ENCODE data around the gene MAML2.

Gene MAML2

DNA sequence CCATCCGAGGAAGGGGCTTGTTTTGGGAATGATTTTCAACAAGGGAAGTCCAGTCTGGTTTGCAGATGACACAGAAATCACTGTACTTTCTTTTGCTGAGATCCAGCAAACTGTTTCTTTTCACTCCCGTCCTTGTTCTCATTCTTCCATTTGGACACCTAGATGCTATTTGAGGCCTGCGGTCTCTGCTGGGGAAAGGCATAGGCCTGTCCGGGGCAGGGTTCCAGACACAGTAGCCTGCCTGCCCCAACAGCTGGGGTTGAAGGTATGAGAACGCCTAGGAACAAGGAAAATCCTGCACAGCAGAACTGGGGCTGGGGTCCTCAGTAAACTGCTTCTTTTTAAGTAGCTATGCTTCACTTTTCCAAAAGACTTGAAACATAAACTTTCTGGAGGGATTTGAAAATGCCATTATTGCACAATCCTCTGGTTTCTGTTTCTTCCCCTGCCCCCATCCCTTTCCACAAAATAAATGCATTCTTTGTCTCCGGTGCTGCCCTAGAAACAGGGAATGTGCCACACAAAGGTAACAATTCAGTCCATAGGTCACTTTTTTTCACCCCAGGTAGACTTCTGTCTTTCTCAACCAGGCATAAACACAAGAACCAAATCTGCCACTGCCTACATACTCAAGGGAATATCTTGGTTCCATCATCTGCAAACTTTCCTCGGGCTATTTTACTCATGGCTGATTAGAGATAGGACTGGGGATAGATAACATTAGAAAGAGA, 244.3 kb downstream of the MAML2 start:
- DNase-seq (ENCODE audit: low read depth) = no peak

- DNase-seq (ENCODE audit: low read depth) = no peak
These were observed 245.1 kb downstream of the MAML2 start for GRCh38 chr11:96097844-96098421.

DNA sequence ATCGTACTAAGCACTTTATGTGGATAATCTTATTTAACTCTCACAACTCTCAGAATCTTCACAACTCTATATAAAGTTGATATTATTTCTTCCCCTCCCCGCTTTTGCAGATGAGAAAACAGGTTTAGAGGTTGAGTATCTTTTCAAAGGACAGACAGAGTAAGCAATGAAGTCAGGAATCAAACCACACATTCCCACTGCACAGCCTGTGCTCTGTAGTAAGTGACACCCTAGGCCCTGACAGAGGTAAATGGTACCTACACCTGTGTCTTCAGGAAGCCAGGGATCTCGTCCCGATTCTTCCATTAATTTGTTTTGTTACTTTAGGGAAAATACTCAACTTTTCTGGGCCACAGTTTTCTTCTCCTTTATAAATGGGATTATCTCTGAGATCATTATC, 246.6 kb downstream of the MAML2 start:
- DNase-seq (ENCODE audit: low read depth) = no peak

DNA sequence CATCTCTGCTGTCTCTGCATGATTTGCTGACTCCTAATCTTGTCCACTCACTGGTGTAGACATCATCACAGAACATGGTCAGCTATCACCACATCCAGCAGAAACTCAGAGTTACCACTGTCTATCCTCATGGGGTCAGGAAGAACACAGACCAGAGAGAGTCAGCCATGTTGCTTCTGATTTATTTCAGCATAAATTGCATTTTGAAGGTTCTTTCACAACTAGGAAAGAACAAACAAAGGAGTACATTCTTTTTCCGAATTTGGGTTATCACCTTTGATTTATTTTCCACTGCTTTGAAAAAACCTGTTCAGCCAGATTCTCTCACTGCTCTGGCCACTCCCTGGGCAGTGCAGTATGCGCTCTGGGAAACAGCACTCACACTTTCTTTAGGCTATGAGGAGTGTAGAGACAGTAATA, 247.1 kb downstream of the MAML2 start:
- no peak for DNase-seq (ENCODE audit: low read depth)

DNA sequence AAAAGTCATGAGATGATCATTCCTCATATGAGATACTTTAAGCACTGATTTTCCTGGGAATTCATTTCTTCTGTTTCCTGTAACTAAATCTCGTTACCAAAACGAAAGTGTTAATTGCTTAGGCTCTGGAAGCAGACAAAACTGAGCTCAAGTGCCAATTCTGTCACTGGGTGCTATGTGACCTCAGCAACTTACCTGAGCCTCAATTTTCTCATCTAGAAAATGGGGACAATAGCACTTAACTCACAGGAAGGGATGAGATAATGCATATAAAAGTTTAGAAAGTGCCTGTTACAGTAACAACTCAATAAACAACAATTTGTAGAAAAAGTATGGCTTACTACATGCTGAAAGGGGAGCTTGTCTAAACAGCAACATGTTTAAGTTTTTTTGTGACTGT, 248.8 kb downstream of the MAML2 start:
- no peak for DNase-seq (ENCODE audit: low read depth)

DNA sequence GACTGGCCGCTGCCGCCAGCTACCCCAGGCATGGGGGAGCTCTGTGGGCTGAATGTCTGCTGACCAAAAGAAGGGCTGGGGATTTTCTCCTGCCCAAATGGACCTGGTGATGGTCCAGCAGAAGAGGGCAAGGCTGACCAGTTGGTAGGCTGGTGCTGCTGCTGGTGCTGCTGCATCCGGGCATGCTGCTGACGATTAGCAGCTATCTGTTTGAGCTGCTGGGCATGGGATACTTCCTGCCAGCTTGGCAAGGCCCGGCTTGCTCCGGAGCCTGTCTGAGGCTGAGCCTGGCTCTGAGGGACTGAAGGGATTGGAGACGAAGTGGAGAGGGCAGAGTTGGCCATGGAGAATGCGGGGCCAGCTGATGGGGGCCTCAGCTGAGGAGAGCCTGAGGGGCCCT, 250.5 kb downstream of the MAML2 start:
- DNase-seq (ENCODE audit: low read depth) = no peak

DNA sequence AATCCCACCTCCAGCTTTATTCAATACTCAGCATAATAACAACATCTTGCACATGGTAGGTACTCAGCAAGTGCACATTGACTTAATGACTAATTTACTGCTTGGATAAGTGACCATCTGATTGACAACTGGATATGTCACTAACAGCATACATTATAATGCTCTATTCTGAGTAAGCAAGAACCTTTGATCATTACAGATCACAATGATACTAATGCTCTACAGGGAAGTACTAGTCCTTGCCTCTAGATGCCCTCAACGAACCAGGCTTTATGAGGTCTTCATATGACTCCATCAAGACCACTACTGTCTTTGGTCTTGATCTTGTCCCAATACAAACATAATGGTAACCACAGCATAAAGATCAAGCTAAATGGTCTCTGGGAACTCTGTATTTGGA, 251.5 kb downstream of the MAML2 start:
- DNase-seq (ENCODE audit: low read depth) = no peak

- DNase-seq (ENCODE audit: low read depth) = no peak
These were observed 252.3 kb downstream of the MAML2 start for GRCh38 chr11:96090711-96091110.

DNA sequence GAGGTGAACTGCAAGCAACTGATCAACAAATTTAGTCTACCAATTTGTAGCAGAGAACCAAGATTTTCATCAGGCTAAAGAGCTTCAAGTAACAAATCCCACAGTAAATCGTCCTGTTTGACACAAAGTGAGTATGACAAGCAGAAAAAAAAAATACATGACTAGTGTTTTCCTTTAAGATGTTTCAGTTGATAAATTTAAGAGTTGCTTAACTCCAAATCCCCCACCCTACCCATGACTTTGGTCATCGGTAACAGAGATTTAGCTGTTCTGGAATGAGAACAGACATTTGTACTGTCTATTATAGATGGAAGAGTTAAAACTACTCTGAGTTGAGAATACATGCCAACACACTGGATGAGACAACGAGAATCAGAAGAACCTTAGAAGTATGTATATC, 254.1 kb downstream of the MAML2 start:
- no peak for DNase-seq (ENCODE audit: low read depth)

- DNase-seq (ENCODE audit: low read depth) = no peak
These were observed 256.9 kb downstream of the MAML2 start for GRCh38 chr11:96086111-96086510.

GRCh38 chr11:96085319-96085930, 257.6 kb downstream of the MAML2 start:
- DNase-seq (ENCODE audit: low read depth) = no peak

DNA sequence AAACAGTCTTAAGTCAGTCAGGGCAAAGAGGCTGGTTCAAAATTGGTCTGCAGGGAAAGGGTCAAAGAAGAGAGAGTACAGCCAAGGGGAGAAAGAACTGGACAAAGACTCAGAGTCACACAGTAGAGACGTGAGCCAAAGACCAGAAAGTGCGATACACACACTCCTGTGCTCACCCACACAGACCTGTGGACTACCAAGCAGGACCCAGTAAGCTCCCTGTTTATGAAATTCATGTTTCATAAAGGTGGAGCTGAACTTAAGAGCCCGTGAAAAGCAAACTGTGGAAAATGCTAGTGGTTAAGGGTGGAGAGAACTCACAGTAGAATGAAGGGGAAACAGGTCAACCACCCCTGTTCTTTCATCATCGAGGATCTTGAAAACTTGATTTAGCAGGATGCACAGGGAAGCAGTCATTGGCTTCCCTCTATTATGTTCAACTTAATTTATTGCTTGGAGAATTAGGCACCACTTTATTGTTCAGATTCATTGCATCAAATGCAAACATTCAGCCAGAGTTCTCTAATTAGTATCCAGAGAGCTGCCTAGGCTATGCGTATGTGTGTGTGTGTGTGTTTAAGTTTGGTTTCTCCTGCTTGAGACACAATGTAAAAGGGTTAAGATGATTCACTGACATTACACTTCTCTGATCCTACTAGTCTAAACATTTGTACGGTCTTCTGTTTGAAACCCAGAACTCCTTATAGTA, 258.2 kb downstream of the MAML2 start:
- DNase-seq (ENCODE audit: low read depth) = no peak

- DNase-seq (ENCODE audit: low read depth) = no peak
These were observed 260.1 kb downstream of the MAML2 start for GRCh38 chr11:96082936-96083335.

DNA sequence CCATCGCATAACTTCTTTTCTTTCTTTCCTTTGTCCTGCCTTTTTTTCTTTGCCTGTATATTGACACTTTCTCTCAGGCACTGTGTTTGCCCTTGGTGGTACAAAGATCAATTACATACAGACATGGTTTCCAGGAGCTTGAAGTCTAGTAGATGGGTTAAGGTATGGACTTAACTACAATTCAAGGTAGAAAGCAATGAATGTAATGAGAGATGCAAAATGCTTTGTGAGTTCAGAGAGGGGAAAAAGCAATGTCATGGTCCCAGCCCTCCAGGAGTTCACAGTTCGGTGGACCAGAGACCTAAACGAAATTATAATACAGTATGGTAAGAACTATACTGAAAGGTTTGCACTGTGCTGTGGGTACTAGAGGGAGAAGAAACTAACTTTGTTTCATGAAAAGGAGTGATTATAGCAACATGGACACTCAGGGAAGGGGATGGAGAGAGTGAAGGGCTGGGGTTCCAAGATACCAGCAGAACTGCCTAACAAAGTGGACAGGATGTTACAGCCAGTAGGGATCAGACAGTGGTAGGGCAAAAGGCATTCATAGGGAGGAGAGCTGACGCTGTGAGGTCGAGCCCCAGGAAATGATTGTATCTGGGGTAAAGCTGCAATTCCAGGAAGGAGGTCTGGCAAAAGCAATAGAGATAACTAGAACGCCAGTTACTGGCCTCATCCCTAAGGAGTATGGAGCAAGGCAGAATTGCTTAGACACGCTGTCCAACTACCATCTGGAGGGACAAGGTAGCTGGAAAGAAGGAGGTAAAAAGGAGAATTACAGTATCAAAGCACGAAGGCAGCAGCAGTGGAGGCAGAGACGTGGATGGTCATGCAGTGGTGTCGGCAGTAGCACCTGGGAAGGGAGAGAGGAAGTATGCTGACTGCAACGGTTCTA, 260.7 kb downstream of the MAML2 start:
- no peak for DNase-seq (ENCODE audit: low read depth)

- no peak for DNase-seq (ENCODE audit: low read depth)
These were observed 261.4 kb downstream of the MAML2 start for GRCh38 chr11:96081561-96081960.

DNA sequence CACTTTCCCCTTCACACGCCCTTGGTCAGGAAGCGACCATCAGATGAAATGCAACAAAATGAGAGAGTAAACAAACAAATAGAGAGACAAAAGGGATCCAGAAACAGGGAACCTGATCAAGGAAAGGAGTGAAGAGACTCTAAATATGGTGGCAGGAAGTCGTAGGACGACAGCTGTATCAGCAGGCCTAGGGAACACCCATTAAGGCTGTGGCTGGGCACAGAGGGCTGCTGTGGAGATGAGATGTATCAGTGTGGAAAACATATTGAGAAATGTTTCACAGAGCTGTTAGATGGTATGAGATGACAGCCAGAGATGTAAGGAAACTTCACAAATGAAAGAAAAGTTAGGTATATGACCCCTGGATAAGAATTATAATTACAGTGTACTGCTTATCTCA, 263.3 kb downstream of the MAML2 start:
- DNase-seq (ENCODE audit: low read depth) = no peak

DNA sequence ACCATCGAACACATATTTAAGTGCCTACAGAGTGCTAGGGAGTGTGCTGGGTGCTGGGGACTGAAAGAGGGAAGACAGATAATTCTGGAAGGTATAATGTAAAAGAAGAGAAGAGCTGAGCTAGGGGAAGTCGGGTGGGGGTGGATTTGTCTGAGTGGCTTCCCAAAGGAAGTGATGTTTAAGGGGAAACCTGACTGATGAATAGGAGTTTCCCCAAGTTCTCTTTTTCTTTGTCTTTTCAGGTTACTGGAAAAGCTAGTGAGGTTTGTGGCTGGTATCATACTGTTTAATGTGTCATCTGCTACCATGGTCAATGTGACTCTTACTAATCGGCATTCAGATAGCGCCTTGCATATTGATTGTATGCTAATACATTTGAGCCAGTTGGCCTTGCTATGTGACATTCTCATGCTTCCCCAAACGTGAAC, 267.4 kb downstream of the MAML2 start:
- DNase-seq (ENCODE audit: low read depth) = no peak

GRCh38 chr11:96074551-96075310, 268.3 kb downstream of the MAML2 start:
- DNase-seq (ENCODE audit: low read depth) = no peak

DNA sequence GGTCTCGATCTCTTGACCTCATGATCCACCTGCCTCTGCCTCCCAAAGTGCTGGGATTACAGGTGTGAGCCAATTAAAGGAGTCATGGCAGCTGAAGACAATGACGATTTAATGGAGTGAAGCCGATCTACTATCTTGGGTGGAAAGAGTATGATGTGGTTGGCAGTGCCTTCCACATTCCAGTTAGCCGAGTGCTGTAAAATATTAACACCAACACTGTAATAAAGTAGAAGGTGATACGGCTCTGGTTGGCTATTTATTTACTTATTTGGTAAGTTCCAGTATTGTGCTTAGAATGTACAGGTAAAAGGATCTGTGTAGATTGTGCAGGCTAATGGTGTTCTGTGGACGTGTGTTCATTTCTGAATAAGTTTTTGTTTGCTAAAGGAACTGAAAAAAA, 269.5 kb downstream of the MAML2 start:
- no peak for DNase-seq (ENCODE audit: low read depth)

- no peak for DNase-seq (ENCODE audit: low read depth)
These were observed 270.4 kb downstream of the MAML2 start for GRCh38 chr11:96072592-96072991.

- no peak for DNase-seq (ENCODE audit: low read depth)
These were observed 272.5 kb downstream of the MAML2 start for GRCh38 chr11:96070453-96070852.
